Tibial nerve (tissue), 3 donors: ENCODE results near the gene GUCA2B.

Source experiments
- EP300 ChIP-seq, 2 donors: sonication (generic); formaldehyde crosslinking; IDR thresholded peaks; one replicate each; pipeline ENCODE4 v1.6.1; 2017; ENCODE audit warnings: antibody characterized with exemption in 2 of 2, mild to moderate bottlenecking in 1 of 2
- POLR2A ChIP-seq, 2 donors: fragments of 450-650 bp; IDR thresholded peaks; one replicate each; pipeline ENCODE4 v1.6.1; 2017; ENCODE audit warnings: antibody characterized with exemption in 2 of 2, mild to moderate bottlenecking in 2 of 2, moderate library complexity in 2 of 2

DNA sequence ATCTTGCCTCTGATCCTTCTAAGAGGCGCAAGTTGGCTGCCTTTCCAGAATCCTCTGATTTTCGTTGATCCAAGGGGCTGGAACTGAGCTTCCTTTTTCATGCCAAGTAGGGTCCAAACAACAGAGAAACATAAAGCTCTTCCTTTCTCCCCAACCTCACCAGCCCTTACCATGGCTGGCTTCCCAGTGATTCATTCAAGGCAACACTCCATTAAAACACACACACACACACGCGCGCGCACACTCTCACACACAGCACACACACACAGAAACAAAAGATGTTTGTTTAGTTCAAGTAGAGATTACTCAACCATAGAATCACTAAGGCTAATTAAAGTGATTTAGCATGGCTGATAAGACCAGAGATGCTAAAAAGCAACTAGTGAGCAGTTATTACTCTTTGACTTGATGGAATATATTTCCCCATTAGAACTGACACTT lies 24.4 kb downstream of the GUCA2B start:
- TF ChIP-seq POLR2A (IDR thresholded peaks at IDR 0.05), result no peak
- TF ChIP-seq EP300 (IDR thresholded peaks at IDR 0.05), result no peak
